IPS DF 19.7 (cell line): ENCODE measurements around the gene PPIF.

ENCODE experiments used
- DNase-seq: peaks from one replicate; pipeline ENCODE4 v3.0.0-alpha.2; 2013; ENCODE audit warnings: low read depth, low spot score

The PPIF gene

GRCh38 chr10:79401015-79401921, 54.0 kb downstream of the PPIF start:
- DNase-seq = no peak

GRCh38 chr10:79402625-79402946, 55.3 kb downstream of the PPIF start:
- no peak for DNase-seq

- DNase-seq = no peak
These were observed 55.7 kb downstream of the PPIF start for GRCh38 chr10:79402951-79403350.

GRCh38 chr10:79403441-79404230, 56.4 kb downstream of the PPIF start:
- no peak for DNase-seq

- no peak for DNase-seq
These were observed 57.0 kb downstream of the PPIF start for GRCh38 chr10:79404231-79404609.

- no peak for DNase-seq
These were observed 57.4 kb downstream of the PPIF start for GRCh38 chr10:79404690-79405131.
